SK-N-SH treated with all-trans-retinoic acid at 6 μM for 48 hours (cell line): ENCODE results near the gene RPS6KA2.
"Not testable (repeated sequence)": the region's sequence is repeated elsewhere in the genome, so short reads cannot be mapped to it uniquely, and the experiment has no call there.

ENCODE experiments used
- BACH2 ChIP-seq: fragments of 250-450 bp; sonication (Bioruptor Pico); IDR thresholded peaks from 2 replicates; pipeline ENCODE4 v1.9.0; 2021; ENCODE audit warnings: mild to moderate bottlenecking, borderline replicate concordance
- CSDC2 ChIP-seq: fragments of 250-450 bp; sonication (Bioruptor Pico); IDR thresholded peaks from 2 replicates; pipeline ENCODE4 v1.5.0; 2020; ENCODE audit warnings: mild to moderate bottlenecking, moderate library complexity
- ESRRG ChIP-seq: fragments of 250-450 bp; sonication (Bioruptor Pico); IDR thresholded peaks from 2 replicates; pipeline ENCODE4 v1.6.1; 2021; ENCODE audit warnings: mild to moderate bottlenecking
- POU6F1 ChIP-seq: fragments of 250-450 bp; sonication (Bioruptor Pico); IDR thresholded peaks from 2 replicates; pipeline ENCODE4 v1.8.0; 2021; ENCODE audit warnings: low read depth, mild to moderate bottlenecking, moderate library complexity, borderline replicate concordance
- PPARA ChIP-seq: fragments of 250-450 bp; sonication (Bioruptor Pico); IDR thresholded peaks from 2 replicates; pipeline ENCODE4 v1.5.0; 2020; ENCODE audit warnings: mild to moderate bottlenecking, borderline replicate concordance
- TOX ChIP-seq: fragments of 250-450 bp; sonication (Bioruptor Pico); IDR thresholded peaks from 2 replicates; pipeline ENCODE4 v1.8.0; 2021; ENCODE audit warnings: mild to moderate bottlenecking, moderate library complexity, borderline replicate concordance
- ZFP3 ChIP-seq: fragments of 250-450 bp; sonication (Bioruptor Pico); IDR thresholded peaks from 2 replicates; pipeline ENCODE4 v1.5.0; 2020; ENCODE audit warnings: mild to moderate bottlenecking, moderate library complexity
- ZNF8 ChIP-seq: fragments of 450-650 bp; formaldehyde crosslinking; IDR thresholded peaks from 2 replicates; pipeline ENCODE4 v1.5.0; 2020; ENCODE audit warnings: mild to moderate bottlenecking, moderate library complexity
- TF ChIP-seq, protein P1 (sequence below): fragments of 250-450 bp; sonication (Bioruptor Pico); IDR thresholded peaks from 2 replicates; pipeline ENCODE4 v1.8.0; 2020; ENCODE audit warnings: mild to moderate bottlenecking, moderate library complexity, borderline replicate concordance

- TF ChIP-seq, protein P1, sequence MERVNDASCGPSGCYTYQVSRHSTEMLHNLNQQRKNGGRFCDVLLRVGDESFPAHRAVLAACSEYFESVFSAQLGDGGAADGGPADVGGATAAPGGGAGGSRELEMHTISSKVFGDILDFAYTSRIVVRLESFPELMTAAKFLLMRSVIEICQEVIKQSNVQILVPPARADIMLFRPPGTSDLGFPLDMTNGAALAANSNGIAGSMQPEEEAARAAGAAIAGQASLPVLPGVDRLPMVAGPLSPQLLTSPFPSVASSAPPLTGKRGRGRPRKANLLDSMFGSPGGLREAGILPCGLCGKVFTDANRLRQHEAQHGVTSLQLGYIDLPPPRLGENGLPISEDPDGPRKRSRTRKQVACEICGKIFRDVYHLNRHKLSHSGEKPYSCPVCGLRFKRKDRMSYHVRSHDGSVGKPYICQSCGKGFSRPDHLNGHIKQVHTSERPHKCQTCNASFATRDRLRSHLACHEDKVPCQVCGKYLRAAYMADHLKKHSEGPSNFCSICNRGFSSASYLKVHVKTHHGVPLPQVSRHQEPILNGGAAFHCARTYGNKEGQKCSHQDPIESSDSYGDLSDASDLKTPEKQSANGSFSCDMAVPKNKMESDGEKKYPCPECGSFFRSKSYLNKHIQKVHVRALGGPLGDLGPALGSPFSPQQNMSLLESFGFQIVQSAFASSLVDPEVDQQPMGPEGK (CRISPR knock-in tag): not testable (repeated sequence)
- TF ChIP-seq CSDC2 (CRISPR knock-in tag); ESRRG; BACH2 (CRISPR knock-in tag); ZFP3 (CRISPR knock-in tag); ZNF8 (CRISPR knock-in tag); PPARA (CRISPR knock-in tag); TOX (CRISPR knock-in tag); POU6F1 (CRISPR knock-in tag): not testable (repeated sequence)
Observed at GRCh38 chr6:166634581-166634980, 7.5 kb upstream of the RPS6KA2 start.
